K562 (cell line): Measurements from ENCODE around the gene R3HDM2. TPM values are rescaled to one million over a fixed set of nuclear protein-coding genes. Genes with fewer than 3 reads are reported as not detected.

Experiments
- ATF7 ChIP-seq: fragments of 450-650 bp; IDR thresholded peaks from 2 replicates; pipeline ENCODE4 v1.7.1; 2014; ENCODE audit warnings: mild to moderate bottlenecking, moderate library complexity
- BRD9 ChIP-seq: fragments of 450-650 bp; IDR thresholded peaks from 2 replicates; pipeline ENCODE4 v1.6.1; 2018; ENCODE audit warnings: low read depth; ENCODE audit not compliant: partially characterized antibody
- COPS2 ChIP-seq: fragments of 450-650 bp; conservative IDR thresholded peaks from 2 replicates; pipeline ENCODE4 v1.6.1; 2016; ENCODE audit warnings: mild to moderate bottlenecking, moderate library complexity
- ETV1 ChIP-seq: fragments of 450-650 bp; conservative IDR thresholded peaks from 2 replicates; pipeline ENCODE4 v1.6.1; 2016; ENCODE audit warnings: missing genetic modification characterization, control low read depth, low read depth, missing compliant biosample characterization
- FOXA3 ChIP-seq, 2 experiments: fragments of 450-650 bp in 1 of 2; sonication (generic) in 1 of 2; formaldehyde crosslinking; IDR thresholded peaks in 1 of 2; conservative IDR thresholded peaks in 1 of 2; 2 replicates each; pipeline versions ENCODE4 v1.4.0 to v1.8.0; 2020 to 2022; ENCODE audit warnings: mild to moderate bottlenecking in 2 of 2, missing genetic modification reagents in 1 of 2
- RAD51 ChIP-seq: fragments of 450-650 bp; IDR thresholded peaks from 2 replicates; pipeline ENCODE4 v1.7.1; 2016; ENCODE audit warnings: low read depth, mild to moderate bottlenecking, borderline replicate concordance
- RB1 ChIP-seq: fragments of 450-650 bp; IDR thresholded peaks from 2 replicates; pipeline ENCODE4 v1.6.1; 2017; ENCODE audit warnings: low read depth, mild to moderate bottlenecking
- TAF1 ChIP-seq: IDR thresholded peaks from 2 replicates; pipeline ENCODE4 v1.6.1; 2011; ENCODE audit warnings: mild to moderate bottlenecking, low read length, moderate library complexity; ENCODE audit not compliant: insufficient read depth, control insufficient read depth, severe bottlenecking; ENCODE audit errors: extremely low read depth
- THRAP3 ChIP-seq: fragments of 450-650 bp; IDR thresholded peaks from 2 replicates; pipeline ENCODE4 v1.6.1; 2016; ENCODE audit warnings: mild to moderate bottlenecking, inconsistent platforms, borderline replicate concordance
- ZNF263 ChIP-seq: sonication (generic); formaldehyde crosslinking; IDR thresholded peaks from 2 replicates; pipeline ENCODE4 v1.8.0; 2022; ENCODE audit warnings: mild to moderate bottlenecking, missing genetic modification reagents, borderline replicate concordance
- ZNF282 ChIP-seq: sonication (generic); formaldehyde crosslinking; IDR thresholded peaks from 2 replicates; pipeline ENCODE4 v1.8.1; 2023; ENCODE audit warnings: missing genetic modification reagents
- ZNF3 ChIP-seq: fragments of 250-450 bp; sonication (Bioruptor Pico); IDR thresholded peaks from 2 replicates; pipeline ENCODE4 v1.5.0; 2021; ENCODE audit warnings: mild to moderate bottlenecking, moderate library complexity
- ZNF431 ChIP-seq: sonication (generic); formaldehyde crosslinking; IDR thresholded peaks from 2 replicates; pipeline ENCODE4 v1.8.0; 2022; ENCODE audit warnings: mild to moderate bottlenecking, missing genetic modification reagents
- ZNF551 ChIP-seq: fragments of 250-450 bp; sonication (Bioruptor Pico); IDR thresholded peaks from 2 replicates; pipeline ENCODE4 v1.5.0; 2021; ENCODE audit warnings: mild to moderate bottlenecking, moderate library complexity
- ZNF764 ChIP-seq: fragments of 250-450 bp; sonication (Bioruptor Pico); IDR thresholded peaks from 2 replicates; pipeline ENCODE4 v1.4.0; 2020; ENCODE audit warnings: low read depth, mild to moderate bottlenecking, moderate library complexity
- polyA plus RNA-seq, 8 experiments: library from polyadenylated mRNA; depleted of rRNA in 4 of 8; stranded (reverse) in 5 of 8; unstranded in 3 of 8; fragments of >200 nt; fragmentation: Nextera tagmentation in 2 of 8; fragmentation: Illumina TruSeq in 1 of 8; extraction: Ambion mirVana in 2 of 8; extraction: Trizol in 1 of 8; gene quantifications; 2 replicates each; pipeline versions ENCODE4 v1.2.1 to v1.2.3, GENCODE V29; 2011 to 2014; ENCODE audit warnings: inconsistent platforms in 1 of 8, missing spikeins in 1 of 8
- total RNA-seq, 7 experiments: library from RNA; depleted of rRNA in 6 of 7; stranded (reverse); fragments of >200 nt in 6 of 7; fragmentation: Illumina TruSeq in 2 of 7; extraction: Trizol in 2 of 7; gene quantifications; 2 replicates each; pipeline versions ENCODE4 v1.2.1 to v1.2.3, GENCODE V29; 2011 to 2021; ENCODE audit warnings: low replicate concordance in 1 of 7
- TF ChIP-seq, protein P1 (sequence below): sonication (generic); formaldehyde crosslinking; IDR thresholded peaks from 2 replicates; pipeline ENCODE4 v1.8.0; 2022; ENCODE audit warnings: mild to moderate bottlenecking, missing genetic modification reagents, borderline replicate concordance
- TF ChIP-seq, protein P2 (sequence below): sonication (generic); formaldehyde crosslinking; IDR thresholded peaks from 2 replicates; pipeline ENCODE4 v1.8.0; 2022; ENCODE audit warnings: mild to moderate bottlenecking, missing genetic modification reagents
- TF ChIP-seq, protein P3 (sequence below): sonication (generic); formaldehyde crosslinking; IDR thresholded peaks from 2 replicates; pipeline ENCODE4 v1.4.0; 2020; ENCODE audit warnings: mild to moderate bottlenecking, missing genetic modification reagents

Gene R3HDM2
- total and polyA plus RNA-seq, 9 of the 15 experiments (the other 6 are each of a cell fraction or from before 2014, with no cell fraction given): 3.3 to 18.8 (median 9.0) TPM

DNA sequence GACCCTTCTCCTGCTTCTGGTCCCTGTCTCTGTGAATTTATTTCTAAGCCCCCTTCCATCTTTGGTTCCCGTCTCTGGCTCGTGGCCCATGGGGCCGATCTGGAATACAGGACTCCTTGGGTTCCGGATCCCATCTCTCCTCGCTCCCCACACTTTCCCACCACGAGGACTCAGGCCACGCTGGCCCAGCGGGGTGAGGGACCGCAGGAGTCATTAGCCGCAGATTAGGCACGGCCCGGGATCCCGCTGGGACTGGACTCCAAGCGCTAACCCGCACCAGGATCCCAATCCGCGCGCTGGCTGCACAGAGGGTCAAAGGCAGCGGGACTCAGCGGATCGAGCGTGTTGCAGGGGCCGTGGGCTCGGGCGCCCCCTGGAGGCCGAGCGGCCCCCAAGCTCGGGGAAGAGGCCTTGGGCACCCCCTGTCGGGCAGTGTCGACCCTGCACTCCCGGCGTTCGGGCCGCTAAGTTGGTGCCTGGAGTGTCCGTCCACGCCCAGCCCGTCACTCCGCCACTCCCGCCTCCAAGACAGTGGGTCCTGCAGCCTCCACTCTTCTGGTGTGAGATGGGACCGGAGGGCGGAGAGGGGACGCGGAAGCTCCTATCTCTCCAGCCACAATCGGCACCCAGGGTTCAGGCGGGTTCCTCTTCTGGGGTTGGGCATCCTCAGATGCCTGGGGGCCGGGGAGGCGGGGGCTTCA is 191.8 kb downstream of the R3HDM2 start (continued):
- TF ChIP-seq, protein P1, sequence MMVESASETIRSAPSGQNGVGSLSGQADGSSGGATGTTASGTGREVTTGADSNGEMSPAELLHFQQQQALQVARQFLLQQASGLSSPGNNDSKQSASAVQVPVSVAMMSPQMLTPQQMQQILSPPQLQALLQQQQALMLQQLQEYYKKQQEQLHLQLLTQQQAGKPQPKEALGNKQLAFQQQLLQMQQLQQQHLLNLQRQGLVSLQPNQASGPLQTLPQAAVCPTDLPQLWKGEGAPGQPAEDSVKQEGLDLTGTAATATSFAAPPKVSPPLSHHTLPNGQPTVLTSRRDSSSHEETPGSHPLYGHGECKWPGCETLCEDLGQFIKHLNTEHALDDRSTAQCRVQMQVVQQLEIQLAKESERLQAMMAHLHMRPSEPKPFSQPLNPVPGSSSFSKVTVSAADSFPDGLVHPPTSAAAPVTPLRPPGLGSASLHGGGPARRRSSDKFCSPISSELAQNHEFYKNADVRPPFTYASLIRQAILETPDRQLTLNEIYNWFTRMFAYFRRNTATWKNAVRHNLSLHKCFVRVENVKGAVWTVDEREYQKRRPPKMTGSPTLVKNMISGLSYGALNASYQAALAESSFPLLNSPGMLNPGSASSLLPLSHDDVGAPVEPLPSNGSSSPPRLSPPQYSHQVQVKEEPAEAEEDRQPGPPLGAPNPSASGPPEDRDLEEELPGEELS (CRISPR knock-in tag): 0 out of 2 replicates have a peak, but pooled peaks have one; percentile 36
- TF ChIP-seq ZNF764 (CRISPR knock-in tag) (peak; percentile 67; the same call in 1 of the 2 replicates), ZNF3 (CRISPR knock-in tag) (no peak), ZNF551 (no peak), ETV1 (no peak), THRAP3 (no peak), RAD51 (no peak), ZNF282 (CRISPR knock-in tag) (no peak), RB1 (peak; percentile 97), ATF7 (peak; percentile 63; the same call in 1 of the 2 replicates), TAF1 (no peak), COPS2 (no peak), ZNF431 (CRISPR knock-in tag) (no peak), ZNF263 (CRISPR knock-in tag) (peak; percentile 58; the same call in 1 of the 2 replicates), FOXA3 (CRISPR knock-in tag; conservative IDR thresholded peaks at IDR 0.05 in 1 of 2, IDR thresholded peaks at IDR 0.05 in 1 of 2) (peak in 1 of 2 experiments; percentile 71; a peak in 2 of 4 replicates), BRD9 (no peak)
- TF ChIP-seq, protein P2, sequence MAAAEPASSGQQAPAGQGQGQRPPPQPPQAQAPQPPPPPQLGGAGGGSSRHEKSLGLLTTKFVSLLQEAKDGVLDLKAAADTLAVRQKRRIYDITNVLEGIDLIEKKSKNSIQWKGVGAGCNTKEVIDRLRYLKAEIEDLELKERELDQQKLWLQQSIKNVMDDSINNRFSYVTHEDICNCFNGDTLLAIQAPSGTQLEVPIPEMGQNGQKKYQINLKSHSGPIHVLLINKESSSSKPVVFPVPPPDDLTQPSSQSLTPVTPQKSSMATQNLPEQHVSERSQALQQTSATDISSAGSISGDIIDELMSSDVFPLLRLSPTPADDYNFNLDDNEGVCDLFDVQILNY (CRISPR knock-in tag): no peak; the same call in 1 of the 2 replicates
- TF ChIP-seq, protein P3, sequence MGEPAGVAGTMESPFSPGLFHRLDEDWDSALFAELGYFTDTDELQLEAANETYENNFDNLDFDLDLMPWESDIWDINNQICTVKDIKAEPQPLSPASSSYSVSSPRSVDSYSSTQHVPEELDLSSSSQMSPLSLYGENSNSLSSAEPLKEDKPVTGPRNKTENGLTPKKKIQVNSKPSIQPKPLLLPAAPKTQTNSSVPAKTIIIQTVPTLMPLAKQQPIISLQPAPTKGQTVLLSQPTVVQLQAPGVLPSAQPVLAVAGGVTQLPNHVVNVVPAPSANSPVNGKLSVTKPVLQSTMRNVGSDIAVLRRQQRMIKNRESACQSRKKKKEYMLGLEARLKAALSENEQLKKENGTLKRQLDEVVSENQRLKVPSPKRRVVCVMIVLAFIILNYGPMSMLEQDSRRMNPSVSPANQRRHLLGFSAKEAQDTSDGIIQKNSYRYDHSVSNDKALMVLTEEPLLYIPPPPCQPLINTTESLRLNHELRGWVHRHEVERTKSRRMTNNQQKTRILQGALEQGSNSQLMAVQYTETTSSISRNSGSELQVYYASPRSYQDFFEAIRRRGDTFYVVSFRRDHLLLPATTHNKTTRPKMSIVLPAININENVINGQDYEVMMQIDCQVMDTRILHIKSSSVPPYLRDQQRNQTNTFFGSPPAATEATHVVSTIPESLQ (CRISPR knock-in tag): no peak
